ENCODE measurements around the gene ERH. TPM values are rescaled to one million over a fixed set of nuclear protein-coding genes. Genes with fewer than 3 reads are reported as not detected.
A peak's percentile ranks its signal among the peaks of the same experiment; 100 is the strongest.

ERH gene
- total RNA-seq, 1 donor from 2014 or later, result 163 TPM

- no peak for TF ChIP-seq CTCF (conservative IDR thresholded peaks at IDR 0.05; ENCODE audit: low read depth, low read length)
- H3K4me3 ChIP-seq (ENCODE audit: low read depth, low read length), result no peak overlapping the region
- DNase-seq (ENCODE audit: low read depth), result no peak
These were observed 44.9 kb downstream of the ERH start for GRCh38 chr14:69353168-69353567.

GRCh38 chr14:69351911-69352310 lies 46.2 kb downstream of the ERH start:
- H3K4me3 ChIP-seq (ENCODE audit: low read depth, low read length), result no peak overlapping the region
- no peak for DNase-seq (ENCODE audit: low read depth)
- TF ChIP-seq CTCF (conservative IDR thresholded peaks at IDR 0.05; ENCODE audit: low read depth, low read length), result no peak

GRCh38 chr14:69351385-69351784 lies 46.7 kb downstream of the ERH start:
- no peak for DNase-seq (ENCODE audit: low read depth)
- TF ChIP-seq CTCF (conservative IDR thresholded peaks at IDR 0.05; ENCODE audit: low read depth, low read length), result no peak
- no peak overlapping the region for H3K4me3 ChIP-seq (ENCODE audit: low read depth, low read length)

- no peak for TF ChIP-seq CTCF (conservative IDR thresholded peaks at IDR 0.05; ENCODE audit: low read depth, low read length)
- H3K4me3 ChIP-seq (ENCODE audit: low read depth, low read length), result no peak overlapping the region
- no peak for DNase-seq (ENCODE audit: low read depth)
These were observed 47.2 kb downstream of the ERH start for GRCh38 chr14:69350892-69351291.

GRCh38 chr14:69349091-69349777 lies 48.9 kb downstream of the ERH start:
- H3K4me3 ChIP-seq (ENCODE audit: low read depth, low read length), result no peak overlapping the region
- TF ChIP-seq CTCF (conservative IDR thresholded peaks at IDR 0.05; ENCODE audit: low read depth, low read length), result no peak
- DNase-seq (ENCODE audit: low read depth), result no peak

GRCh38 chr14:69346710-69347109 lies 51.4 kb downstream of the ERH start:
- no peak overlapping the region for H3K4me3 ChIP-seq (ENCODE audit: low read depth, low read length)
- peak; percentile 73 for TF ChIP-seq CTCF (conservative IDR thresholded peaks at IDR 0.05; ENCODE audit: low read depth, low read length)
- no peak for DNase-seq (ENCODE audit: low read depth)

GRCh38 chr14:69345402-69345801 lies 52.7 kb downstream of the ERH start:
- no peak for TF ChIP-seq CTCF (conservative IDR thresholded peaks at IDR 0.05; ENCODE audit: low read depth, low read length)
- H3K4me3 ChIP-seq (ENCODE audit: low read depth, low read length), result no peak overlapping the region
- DNase-seq (ENCODE audit: low read depth), result no peak
